HUES48 (cell line): ENCODE results near the gene ZNF580.

Source experiments
- H3K27ac ChIP-seq: one replicate; pipeline ENCODE4 v1.7.0; 2013; ENCODE audit warnings: low read depth, low read length, inconsistent platforms
- H3K27me3 ChIP-seq: 2 replicates; pipeline ENCODE4 v1.6.1; 2013; ENCODE audit warnings: mild to moderate bottlenecking, low read length; ENCODE audit not compliant: control insufficient read depth, insufficient read depth
- H3K36me3 ChIP-seq: 2 replicates; pipeline ENCODE4 v1.6.1; 2013; ENCODE audit warnings: low read length; ENCODE audit not compliant: control insufficient read depth, insufficient read depth
- H3K4me1 ChIP-seq: 2 replicates; pipeline ENCODE4 v1.6.1; 2013; ENCODE audit warnings: mild to moderate bottlenecking, low read length; ENCODE audit not compliant: control insufficient read depth, insufficient read depth
- H3K4me3 ChIP-seq: 2 replicates; pipeline ENCODE4 v1.5.1; 2013; ENCODE audit warnings: mild to moderate bottlenecking, low read depth, low read length
- H3K9ac ChIP-seq: 2 replicates; pipeline ENCODE4 v1.6.1; 2013; ENCODE audit warnings: mild to moderate bottlenecking, low read depth, low read length, moderate library complexity
- H3K9me3 ChIP-seq: 2 replicates; pipeline ENCODE4 v1.6.1; 2013; ENCODE audit warnings: low read length; ENCODE audit not compliant: control insufficient read depth, insufficient read depth

Gene ZNF580

GRCh38 chr19:55599842-55600661 is 40.8 kb upstream of the ZNF580 start, which contains the start of gene ZNF524:
Gene ZNF524 (plus strand): TSS chr19:55600288. CDS start chr19:55602113, 1,825 bp downstream.
- H3K4me3 ChIP-seq = peak within 1 kb of the TSS; percentile 91

GRCh38 chr19:55600662-55601028 is 40.2 kb upstream of the ZNF580 start:
- Histone ChIP-seq H3K4me1 (peaks cover 13% of the 10 kb centered on the region), H3K9me3 (no peaks in the 10 kb centered on the region), H3K9ac (no peak overlapping the region), H3K27me3 (no peaks in the 10 kb centered on the region), H3K4me3 (peak overlapping the region; percentile 91), H3K36me3 (peaks cover 14% of the 10 kb centered on the region), H3K27ac (peak overlapping the region; percentile 100)

More at GRCh38 chr19:55599842-55600661, 40.8 kb upstream of the ZNF580 start, which contains the start of gene ZNF524:
- H3K27me3 ChIP-seq = no peaks in the 10 kb centered on the region
- peak within 1 kb of the TSS; percentile 95 for H3K9ac ChIP-seq
- H3K27ac ChIP-seq = peak within 1 kb of the TSS; percentile 100
- no peaks in the 10 kb centered on the region for H3K9me3 ChIP-seq
- peaks cover 20% of the 10 kb centered on the region for H3K36me3 ChIP-seq
- peaks cover 13% of the 10 kb centered on the region for H3K4me1 ChIP-seq

- H3K4me3 ChIP-seq = peak overlapping the region; percentile 91
- no peak overlapping the region for H3K9ac ChIP-seq
- H3K4me1 ChIP-seq = peaks cover 13% of the 10 kb centered on the region
- no peak overlapping the region for H3K27ac ChIP-seq
- H3K36me3 ChIP-seq = peaks cover 10% of the 10 kb centered on the region
- H3K27me3 ChIP-seq = no peaks in the 10 kb centered on the region
- H3K9me3 ChIP-seq = no peaks in the 10 kb centered on the region
Measured at GRCh38 chr19:55601084-55601483, 39.7 kb upstream of the ZNF580 start.

GRCh38 chr19:55602104-55603001 is 38.4 kb upstream of the ZNF580 start:
- Histone ChIP-seq H3K4me1 (peaks cover 21% of the 10 kb centered on the region), H3K27me3 (no peaks in the 10 kb centered on the region), H3K27ac (no peak overlapping the region), H3K9me3 (no peaks in the 10 kb centered on the region), H3K4me3 (no peak overlapping the region), H3K36me3 (peaks cover 7% of the 10 kb centered on the region), H3K9ac (no peak overlapping the region)

GRCh38 chr19:55603115-55603514 is 37.7 kb upstream of the ZNF580 start:
- no peaks in the 10 kb centered on the region for H3K9me3 ChIP-seq
- H3K4me1 ChIP-seq = peaks cover 19% of the 10 kb centered on the region
- peaks cover 7% of the 10 kb centered on the region for H3K36me3 ChIP-seq
- no peak overlapping the region for H3K27ac ChIP-seq
- no peaks in the 10 kb centered on the region for H3K27me3 ChIP-seq
- no peak overlapping the region for H3K9ac ChIP-seq
- no peak overlapping the region for H3K4me3 ChIP-seq

- peaks cover 13% of the 10 kb centered on the region for H3K4me1 ChIP-seq
- peak overlapping the region; percentile 95 for H3K27ac ChIP-seq
- no peak overlapping the region for H3K9ac ChIP-seq
- no peaks in the 10 kb centered on the region for H3K9me3 ChIP-seq
- no peaks in the 10 kb centered on the region for H3K27me3 ChIP-seq
- peaks cover 7% of the 10 kb centered on the region for H3K36me3 ChIP-seq
- H3K4me3 ChIP-seq = no peak overlapping the region
Measured at GRCh38 chr19:55603581-55604292, 37.1 kb upstream of the ZNF580 start.

- peak overlapping the region; percentile 43; the same call in 1 of the 2 replicates for H3K9ac ChIP-seq
Measured at GRCh38 chr19:55605207-55605636, 35.6 kb upstream of the ZNF580 start.

GRCh38 chr19:55605637-55606470 is 34.9 kb upstream of the ZNF580 start, which contains the start of gene ZNF865:
Gene ZNF865 (plus strand): TSS chr19:55605647. CDS start chr19:55613619, 7,972 bp downstream.
- Histone ChIP-seq H3K9ac (peak within 1 kb of the TSS; percentile 60), H3K9me3 (no peaks in the 10 kb centered on the region), H3K4me1 (peaks cover 11% of the 10 kb centered on the region), H3K4me3 (peak within 1 kb of the TSS; percentile 82), H3K27ac (peak within 1 kb of the TSS; percentile 95), H3K36me3 (peaks cover 11% of the 10 kb centered on the region), H3K27me3 (no peaks in the 10 kb centered on the region)

More at GRCh38 chr19:55605207-55605636, 35.6 kb upstream of the ZNF580 start:
- H3K4me1 ChIP-seq = peaks cover 13% of the 10 kb centered on the region
- H3K4me3 ChIP-seq = peak overlapping the region; percentile 65
- no peaks in the 10 kb centered on the region for H3K27me3 ChIP-seq
- peaks cover 11% of the 10 kb centered on the region for H3K36me3 ChIP-seq
- peak overlapping the region; percentile 95 for H3K27ac ChIP-seq
- H3K9me3 ChIP-seq = no peaks in the 10 kb centered on the region

- Histone ChIP-seq H3K36me3 (peaks cover 11% of the 10 kb centered on the region), H3K9me3 (no peaks in the 10 kb centered on the region), H3K27me3 (no peaks in the 10 kb centered on the region), H3K4me1 (peaks cover 7% of the 10 kb centered on the region), H3K27ac (peak overlapping the region; percentile 95), H3K9ac (no peak overlapping the region), H3K4me3 (peak overlapping the region; percentile 82)
Measured at GRCh38 chr19:55606471-55606787, 34.4 kb upstream of the ZNF580 start.

- no peaks in the 10 kb centered on the region for H3K9me3 ChIP-seq
- peaks cover 11% of the 10 kb centered on the region for H3K36me3 ChIP-seq
- H3K27me3 ChIP-seq = no peaks in the 10 kb centered on the region
- H3K4me3 ChIP-seq = peak overlapping the region; percentile 82
- H3K9ac ChIP-seq = no peak overlapping the region
- peaks cover 7% of the 10 kb centered on the region for H3K4me1 ChIP-seq
- H3K27ac ChIP-seq = peak overlapping the region; percentile 95
Measured at GRCh38 chr19:55606817-55607216, 34.0 kb upstream of the ZNF580 start.
